Measurements from ENCODE around the gene CHERP.

Gene CHERP

DNA sequence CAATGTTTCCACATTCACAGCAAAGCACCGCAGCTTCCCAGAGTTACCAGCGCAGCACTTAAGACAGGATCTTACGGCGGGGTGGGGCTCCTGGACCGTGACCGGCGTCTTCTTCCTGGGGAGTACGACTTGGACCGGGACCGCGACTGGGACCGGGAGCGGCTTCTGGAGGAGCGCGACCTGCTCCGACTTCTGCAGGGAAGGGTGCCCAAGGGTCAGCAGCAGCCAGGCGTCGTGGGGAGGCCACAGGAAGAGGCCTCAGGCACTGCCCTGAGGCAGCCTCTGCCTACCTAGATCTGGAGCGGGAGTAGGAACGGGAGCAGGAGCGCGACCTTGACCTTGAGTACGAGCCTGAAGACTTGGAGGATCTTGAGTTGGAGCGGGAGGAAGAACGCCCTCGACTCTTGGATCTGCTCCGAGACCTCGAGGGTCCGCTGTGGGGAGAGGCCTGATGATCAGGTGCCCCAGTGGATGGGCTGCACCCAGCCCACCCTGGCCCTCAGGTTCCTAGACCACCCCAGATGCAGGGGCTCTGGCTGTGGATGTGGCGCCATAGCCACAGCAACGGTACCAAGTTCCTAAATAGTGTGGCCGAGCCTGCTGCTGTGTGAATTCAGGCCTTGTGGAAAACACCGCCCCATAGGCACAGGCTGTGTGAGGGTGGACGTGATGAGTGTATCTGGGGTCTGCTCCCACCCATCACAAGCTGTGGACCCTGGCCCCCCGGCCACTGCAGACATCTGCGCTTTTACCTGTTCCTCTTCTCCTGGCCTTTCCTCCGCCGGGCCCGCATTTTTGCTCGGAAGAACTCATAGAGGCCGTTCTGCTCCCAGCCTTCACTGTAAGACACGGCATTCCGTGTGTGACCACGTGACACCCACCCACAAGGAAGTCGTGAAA, 21.9 kb downstream of the CHERP start:
- H3K4me3 ChIP-seq (ENCODE audit: low read depth, low read length), result no peak overlapping the region
- in situ Hi-C loops (cut with HindIII; ENCODE audit: low sequenced_read_pairs), result no loop called here
- TF ChIP-seq CTCF (IDR thresholded peaks at IDR 0.05; ENCODE audit: low read depth, low read length, missing control alignments), result no peak
- no peak for DNase-seq (ENCODE audit: low read depth)

DNA sequence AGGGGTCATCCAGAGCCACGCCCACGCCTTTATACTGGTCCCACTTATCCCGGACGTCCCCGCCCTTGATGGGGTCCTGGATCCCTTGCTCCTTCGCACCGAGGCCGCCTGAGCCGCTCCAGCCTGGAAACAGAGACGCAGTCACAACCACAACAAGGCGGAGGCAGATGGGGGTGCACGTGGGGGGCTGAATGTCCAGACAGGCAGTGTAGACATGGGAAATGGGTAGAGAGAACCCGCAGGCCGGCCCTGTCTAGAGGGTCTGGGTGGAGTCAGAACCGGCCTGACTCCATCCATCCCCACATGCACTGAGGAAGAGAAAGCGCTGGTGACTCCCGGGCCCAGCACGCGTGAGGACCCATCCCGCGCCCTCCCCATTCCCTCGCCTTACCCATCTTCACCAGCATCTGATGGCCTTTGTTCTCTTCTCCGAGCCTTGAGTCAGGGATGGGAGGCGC, 23.0 kb downstream of the CHERP start:
- TF ChIP-seq CTCF (IDR thresholded peaks at IDR 0.05; ENCODE audit: low read depth, low read length, missing control alignments), result no peak
- no peak overlapping the region for H3K4me3 ChIP-seq (ENCODE audit: low read depth, low read length)
- DNase-seq (ENCODE audit: low read depth), result no peak
- in situ Hi-C loops (cut with HindIII; ENCODE audit: low sequenced_read_pairs), result no loop called here

DNA sequence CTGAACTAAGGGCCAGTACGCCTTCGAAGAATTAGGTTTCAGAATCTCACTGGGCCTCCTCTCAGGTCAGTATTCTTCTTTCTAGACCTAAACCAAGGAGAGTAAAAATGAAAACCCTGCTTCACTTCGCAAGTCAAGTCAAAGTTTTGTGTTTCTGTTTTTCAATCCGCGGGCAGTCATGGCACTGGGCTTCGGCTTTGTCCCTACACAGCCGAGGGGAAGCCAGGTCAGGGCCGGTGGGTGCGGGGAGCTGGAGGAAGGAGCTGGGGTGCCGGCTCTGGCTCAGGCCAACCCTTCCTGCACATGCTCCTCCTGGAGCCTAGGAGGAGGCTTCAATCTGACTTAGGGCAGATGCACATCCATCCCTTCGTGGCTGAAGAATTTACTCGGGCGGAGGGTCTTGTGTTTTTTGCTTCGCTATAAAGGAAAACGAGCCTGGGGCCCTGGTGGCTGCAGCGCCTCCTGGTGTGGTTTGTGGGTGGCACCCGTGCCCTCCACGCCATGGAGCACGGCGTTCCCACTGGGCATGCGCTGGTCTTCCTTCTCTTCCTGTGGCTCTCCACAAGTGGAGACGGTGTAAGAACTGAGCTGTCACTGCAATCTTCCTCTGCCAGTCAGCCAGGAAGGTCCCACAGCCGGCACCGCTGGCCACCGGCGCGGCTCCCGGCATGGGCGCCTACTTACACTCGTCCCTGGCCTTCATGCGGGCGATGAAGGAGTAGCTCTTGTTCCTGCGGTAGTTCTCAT, 23.6 kb downstream of the CHERP start:
- no peak for TF ChIP-seq CTCF (IDR thresholded peaks at IDR 0.05; ENCODE audit: low read depth, low read length, missing control alignments)
- no peak for DNase-seq (ENCODE audit: low read depth)
- H3K4me3 ChIP-seq (ENCODE audit: low read depth, low read length), result no peak overlapping the region
- in situ Hi-C loops (cut with HindIII; ENCODE audit: low sequenced_read_pairs), result no loop called here

- no peak overlapping the region for H3K4me3 ChIP-seq (ENCODE audit: low read depth, low read length)
- TF ChIP-seq CTCF (IDR thresholded peaks at IDR 0.05; ENCODE audit: low read depth, low read length, missing control alignments), result no peak
- in situ Hi-C loops (cut with HindIII; ENCODE audit: low sequenced_read_pairs), result no loop called here
- DNase-seq (ENCODE audit: low read depth), result no peak
These were observed 24.2 kb downstream of the CHERP start for GRCh38 chr19:16518061-16518460.

GRCh38 chr19:16516923-16517610, 25.2 kb downstream of the CHERP start:
- H3K4me3 ChIP-seq (ENCODE audit: low read depth, low read length), result no peak overlapping the region
- no peak for TF ChIP-seq CTCF (IDR thresholded peaks at IDR 0.05; ENCODE audit: low read depth, low read length, missing control alignments)
- in situ Hi-C loops (cut with HindIII; ENCODE audit: low sequenced_read_pairs), result no loop called here
- no peak for DNase-seq (ENCODE audit: low read depth)

- no peak for DNase-seq (ENCODE audit: low read depth)
- no peak for TF ChIP-seq CTCF (IDR thresholded peaks at IDR 0.05; ENCODE audit: low read depth, low read length, missing control alignments)
- no peak overlapping the region for H3K4me3 ChIP-seq (ENCODE audit: low read depth, low read length)
- in situ Hi-C loops (cut with HindIII; ENCODE audit: low sequenced_read_pairs), result no loop called here
These were observed 25.9 kb downstream of the CHERP start for GRCh38 chr19:16516381-16516780.
